CD4-positive, alpha-beta T cell (primary cell): Measurements from ENCODE around the gene OLFML2B. TPM values are rescaled to one million over a fixed set of nuclear protein-coding genes. Genes with fewer than 3 reads are reported as not detected.

Experiments
- ATAC-seq: fragments of 200-7000 bp; cut with Tn5 transposase; one replicate; pipeline ENCODE4 v1.10.0; 2022; ENCODE audit warnings: mild to moderate bottlenecking; ENCODE audit not compliant: poor library complexity
- CTCF ChIA-PET: fragments of 350-600 bp; sonication (Branson Sonifier 250); formaldehyde crosslinking; loops from one replicate; lab custom pipeline; 2021; ENCODE audit warnings: antibody characterized with exemption, inconsistent platforms; lab: Charles Lee
- POLR2A ChIA-PET: fragments of 350-600 bp; sonication (Branson Sonifier 250); formaldehyde crosslinking; loops from one replicate; lab custom pipeline; 2021; ENCODE audit warnings: antibody characterized with exemption, inconsistent platforms; lab: Charles Lee
- DNase-seq, 14 experiments: peaks; one replicate each; pipeline ENCODE4 v3.0.0-alpha.2; 2013 to 2020; ENCODE audit warnings: mixed read lengths in 2 of 14
- H3K27ac ChIP-seq, 2 donors: one replicate each; pipeline versions ENCODE4 v1.5.1 to v1.7.0; 2013; ENCODE audit warnings: low read length in 2 of 2, low read depth in 1 of 2, mild to moderate bottlenecking in 1 of 2
- H3K27me3 ChIP-seq, 2 experiments: 1 replicate in 1 of 2; 2 replicates in 1 of 2; pipeline versions ENCODE4 v1.6.1 to v1.7.0; 2013; ENCODE audit warnings: low read length in 2 of 2, control low read depth in 1 of 2, mild to moderate bottlenecking in 1 of 2, moderate library complexity in 1 of 2; ENCODE audit not compliant: insufficient read depth in 2 of 2, control insufficient read depth in 1 of 2
- H3K36me3 ChIP-seq: one replicate; pipeline ENCODE4 v1.6.1; 2013; ENCODE audit warnings: low read length, control low read depth; ENCODE audit not compliant: insufficient read depth
- H3K4me1 ChIP-seq: one replicate; pipeline ENCODE4 v1.6.1; 2013; ENCODE audit warnings: low read length, control low read depth; ENCODE audit not compliant: insufficient read depth
- H3K4me3 ChIP-seq: one replicate; pipeline ENCODE4 v1.5.1; 2013; ENCODE audit warnings: mild to moderate bottlenecking, low read length, moderate library complexity
- H3K9me3 ChIP-seq, 2 experiments: 1 replicate in 1 of 2; 2 replicates in 1 of 2; pipeline versions ENCODE4 v1.6.1 to v1.7.0; 2013; ENCODE audit warnings: low read length in 2 of 2, mild to moderate bottlenecking in 2 of 2, control low read depth in 1 of 2, moderate library complexity in 1 of 2; ENCODE audit not compliant: control insufficient read depth in 1 of 2, insufficient read depth in 1 of 2
- H3K27ac Mint-ChIP-seq: one replicate; pipeline ENCODE4 v1.8.0; 2020; ENCODE audit warnings: mixed read lengths
- H3K27me3 Mint-ChIP-seq: one replicate; pipeline ENCODE4 v1.8.0; 2021; ENCODE audit warnings: mixed read lengths
- H3K36me3 Mint-ChIP-seq: one replicate; pipeline ENCODE4 v1.8.0; 2021; ENCODE audit warnings: low read depth, mixed read lengths
- H3K4me1 Mint-ChIP-seq: one replicate; pipeline ENCODE4 v1.8.0; 2021; ENCODE audit warnings: low read depth, mixed read lengths
- H3K4me3 Mint-ChIP-seq: one replicate; pipeline ENCODE4 v1.8.0; 2020; ENCODE audit warnings: mild to moderate bottlenecking, mixed read lengths
- H3K9me3 Mint-ChIP-seq: one replicate; pipeline ENCODE4 v1.8.0; 2020; ENCODE audit warnings: mixed read lengths
- intact Hi-C, 2 experiments: fragments of 100-400 bp; cut with DNase I in 1 of 2; cut with micrococcal nuclease in 1 of 2; formaldehyde crosslinking; loops; one replicate each; pipeline versions ENCODE4 v1.15.1 to v1.9.0; 2023 to 2025; cut with DNase I, micrococcal nuclease
- total RNA-seq, 174 experiments: library from RNA in 2 of 174; stranded (reverse) in 2 of 174; gene quantifications; one replicate each; pipeline ENCODE4 v1.2.3 and lab custom pipeline; 2021 to 2026
- TF ChIP-seq, protein P1 (sequence below): fragments of 200-600 bp; IDR thresholded peaks from one replicate; pipeline ENCODE4 v1.8.0; 2022; ENCODE audit warnings: antibody characterized with exemption, mild to moderate bottlenecking

OLFML2B gene
- total RNA-seq, 2 experiments from 2014 or later: 0.08 TPM; not detected in 1

DNA sequence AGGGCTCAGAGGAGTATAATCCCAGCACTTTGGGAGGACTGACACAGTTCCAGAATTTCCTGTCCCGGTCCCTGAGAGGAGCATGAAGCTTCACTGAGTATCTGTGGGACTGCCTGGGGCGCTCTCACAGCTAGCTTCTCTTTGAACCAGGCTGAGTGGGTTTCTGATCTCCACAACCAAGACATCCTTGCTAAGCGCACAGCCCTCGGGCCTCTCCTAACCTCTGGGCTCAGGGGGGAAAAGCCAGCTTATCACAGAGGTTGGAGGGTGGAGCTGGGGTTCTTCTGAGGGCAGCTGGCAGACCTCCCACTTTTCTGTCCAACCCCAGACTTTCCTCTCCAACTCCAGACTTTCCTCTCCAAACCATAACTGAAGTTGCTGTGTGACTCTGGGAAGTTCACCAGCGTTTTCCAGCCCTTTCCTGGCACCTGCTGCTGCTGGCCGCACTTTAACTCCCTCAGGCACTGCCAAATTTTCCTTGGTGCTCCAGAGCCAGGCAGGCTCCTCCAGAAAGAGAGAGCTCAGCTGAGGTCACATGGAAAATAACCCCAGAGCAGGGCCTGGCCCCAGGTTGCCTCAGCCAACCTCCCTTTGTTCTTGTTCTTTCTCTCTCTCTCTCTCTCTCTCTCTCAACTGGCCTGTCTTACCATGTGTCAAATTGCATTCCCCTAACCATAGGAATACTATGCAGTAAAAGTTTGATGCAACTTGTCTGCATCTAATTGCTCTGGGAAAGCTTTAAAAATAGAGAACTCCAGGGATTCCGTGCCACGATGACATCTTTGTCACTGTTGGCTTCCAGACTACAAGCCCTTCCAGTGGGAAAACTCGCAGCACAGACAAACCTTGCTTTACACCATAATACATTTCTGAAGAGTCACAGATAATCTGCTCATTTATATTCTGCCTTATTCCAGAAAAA, 49.5 kb downstream of the OLFML2B start:
- Histone ChIP-seq H3K36me3 (no peaks in the 10 kb centered on the region), H3K4me3 (no peak overlapping the region), H3K27me3 (no peaks in the 10 kb centered on the region), H3K27ac (no peak overlapping the region), H3K9me3 (no peaks in the 10 kb centered on the region), H3K4me1 (no peaks in the 10 kb centered on the region)
- Mint-ChIP-seq H3K4me3 (no peak overlapping the region), H3K36me3 (no peaks in the 10 kb centered on the region), H3K4me1 (no peaks in the 10 kb centered on the region), H3K27ac (no peak overlapping the region), H3K27me3 (no peaks in the 10 kb centered on the region), H3K9me3 (no peaks in the 10 kb centered on the region)
- ATAC-seq (no peak), DNase-seq (no peak)
- ChIA-PET CTCF (no interaction called here), POLR2A (interaction anchor here (0.6 kb wide), 1 partner anchor 70 kb away, joined by 3 read pairs; no protein-coding TSS in a partner anchor)
- TF ChIP-seq, protein P1, sequence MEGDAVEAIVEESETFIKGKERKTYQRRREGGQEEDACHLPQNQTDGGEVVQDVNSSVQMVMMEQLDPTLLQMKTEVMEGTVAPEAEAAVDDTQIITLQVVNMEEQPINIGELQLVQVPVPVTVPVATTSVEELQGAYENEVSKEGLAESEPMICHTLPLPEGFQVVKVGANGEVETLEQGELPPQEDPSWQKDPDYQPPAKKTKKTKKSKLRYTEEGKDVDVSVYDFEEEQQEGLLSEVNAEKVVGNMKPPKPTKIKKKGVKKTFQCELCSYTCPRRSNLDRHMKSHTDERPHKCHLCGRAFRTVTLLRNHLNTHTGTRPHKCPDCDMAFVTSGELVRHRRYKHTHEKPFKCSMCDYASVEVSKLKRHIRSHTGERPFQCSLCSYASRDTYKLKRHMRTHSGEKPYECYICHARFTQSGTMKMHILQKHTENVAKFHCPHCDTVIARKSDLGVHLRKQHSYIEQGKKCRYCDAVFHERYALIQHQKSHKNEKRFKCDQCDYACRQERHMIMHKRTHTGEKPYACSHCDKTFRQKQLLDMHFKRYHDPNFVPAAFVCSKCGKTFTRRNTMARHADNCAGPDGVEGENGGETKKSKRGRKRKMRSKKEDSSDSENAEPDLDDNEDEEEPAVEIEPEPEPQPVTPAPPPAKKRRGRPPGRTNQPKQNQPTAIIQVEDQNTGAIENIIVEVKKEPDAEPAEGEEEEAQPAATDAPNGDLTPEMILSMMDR: no peak
- intact Hi-C loops: no loop called here

DNA sequence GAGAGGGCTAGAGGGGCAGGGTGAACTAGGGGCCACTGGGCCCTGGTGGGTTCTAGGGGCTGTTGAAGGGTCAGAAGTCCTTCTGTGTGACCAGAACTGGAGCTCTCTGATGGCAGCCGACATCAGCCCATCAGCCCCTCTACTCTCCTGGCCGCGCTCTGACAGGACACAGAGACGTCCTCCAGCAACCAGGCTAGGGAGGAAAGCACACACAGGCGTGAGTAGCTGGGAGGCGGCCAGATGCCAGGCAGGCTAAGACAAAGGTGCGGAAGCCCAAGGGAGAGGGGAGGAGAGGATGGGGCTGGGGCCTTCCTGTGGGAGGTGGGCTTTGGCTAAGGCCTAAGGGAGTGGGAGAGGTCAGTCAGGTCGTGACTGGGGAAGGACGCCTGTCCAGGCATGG, 50.8 kb downstream of the OLFML2B start:
- Mint-ChIP-seq H3K9me3 (no peaks in the 10 kb centered on the region), H3K27me3 (no peaks in the 10 kb centered on the region), H3K4me1 (no peaks in the 10 kb centered on the region), H3K27ac (no peak overlapping the region), H3K4me3 (no peak overlapping the region), H3K36me3 (peaks cover under 1% of the 10 kb centered on the region)
- TF ChIP-seq, protein P1: no peak
- H3K4me3 ChIP-seq: no peak overlapping the region
- ChIA-PET CTCF (no interaction called here), POLR2A (no interaction called here)
- no peaks in the 10 kb centered on the region for H3K4me1 ChIP-seq
- H3K27ac ChIP-seq: no peak overlapping the region
- DNase-seq (no peak), ATAC-seq (no peak)
- peaks cover 1% of the 10 kb centered on the region for H3K36me3 ChIP-seq
- intact Hi-C loops: no loop called here
- no peaks in the 10 kb centered on the region for H3K27me3 ChIP-seq
- no peaks in the 10 kb centered on the region for H3K9me3 ChIP-seq

DNA sequence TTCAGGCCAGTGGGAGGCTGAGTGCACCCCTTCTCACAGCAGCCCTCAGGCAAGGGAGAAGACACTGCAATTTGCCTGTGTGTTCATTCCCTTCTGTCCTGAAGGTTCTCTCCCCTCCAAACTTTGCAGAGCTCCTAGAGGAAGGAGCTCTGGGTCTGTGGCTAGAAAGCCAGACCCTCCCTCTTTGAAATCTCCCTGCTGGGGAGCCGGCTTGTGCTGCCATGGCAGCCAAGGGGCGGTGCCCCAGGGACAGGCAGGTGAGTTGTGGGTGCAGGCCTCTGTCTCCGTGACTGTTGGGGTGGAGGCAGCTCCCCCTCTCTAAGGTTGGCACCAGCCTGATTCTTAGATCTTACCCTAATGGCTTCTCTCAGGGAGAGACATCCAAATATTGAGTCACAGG, 53.0 kb downstream of the OLFML2B start:
- Histone ChIP-seq H3K9me3 (no peaks in the 10 kb centered on the region), H3K27ac (no peak overlapping the region), H3K27me3 (no peaks in the 10 kb centered on the region), H3K36me3 (peaks cover 16% of the 10 kb centered on the region), H3K4me1 (no peaks in the 10 kb centered on the region), H3K4me3 (no peak overlapping the region)
- Mint-ChIP-seq H3K36me3 (peaks cover 23% of the 10 kb centered on the region), H3K4me1 (no peaks in the 10 kb centered on the region), H3K27me3 (no peaks in the 10 kb centered on the region), H3K4me3 (no peak overlapping the region), H3K27ac (no peak overlapping the region), H3K9me3 (no peaks in the 10 kb centered on the region)
- CTCF ChIA-PET: no interaction called here
- intact Hi-C loops: no loop called here
- no peak for DNase-seq
- ATAC-seq: no peak
- TF ChIP-seq, protein P1: no peak
- POLR2A ChIA-PET: no interaction called here
